Spleen (tissue), 7 donors: ENCODE data around the gene PELO.

Experiments
- CTCF ChIP-seq, 11 experiments: fragments of 200-600 bp in 7 of 11; fragments of 450-650 bp in 4 of 11; sonication (generic) in 4 of 11; IDR thresholded peaks in 8 of 11; conservative IDR thresholded peaks in 3 of 11; 1 replicate in 7 of 11; 2 replicates in 4 of 11; pipeline versions ENCODE4 v1.4.0 to v1.8.0; 2016 to 2021; ENCODE audit warnings: antibody characterized with exemption in 11 of 11, inconsistent platforms in 4 of 11, mild to moderate bottlenecking in 1 of 11
- POLR2AphosphoS5 ChIP-seq, 3 donors: sonication (generic); formaldehyde crosslinking; IDR thresholded peaks; one replicate each; pipeline ENCODE4 v1.5.1; 2017; ENCODE audit warnings: antibody characterized with exemption in 3 of 3
- donor health status: DM: no; HTN: no; CAD: no; lungs with moderate emphysema.
- donor health status: DM: no; HTN: no; CAD: no.
- donor health status: DM: no; HTN: no; CAD: no.

GRCh38 chr5:52776116-52776515, 11.6 kb upstream of the PELO start:
- TF ChIP-seq CTCF (IDR thresholded peaks at IDR 0.05 in 8 of 11, conservative IDR thresholded peaks at IDR 0.05 in 3 of 11), result no peak
- no peak for TF ChIP-seq POLR2AphosphoS5 (IDR thresholded peaks at IDR 0.05)
